Measurements from ENCODE around the gene ELP1. TPM values are rescaled to one million over a fixed set of nuclear protein-coding genes. Genes with fewer than 3 reads are reported as not detected.

The ELP1 gene
- total RNA-seq, 3 donors from 2014 or later: 14.3 to 18.7 (median 16.7) TPM

- DNase-seq (no peak), ATAC-seq (no peak)
- H3K36me3 ChIP-seq (ENCODE audit: low read depth): no peaks in the 10 kb centered on the region
- no peaks in the 10 kb centered on the region for H3K4me1 ChIP-seq (ENCODE audit: low read depth)
- H3K9me3 ChIP-seq: no peaks in the 10 kb centered on the region
- intact Hi-C loops (cut with DNase I, micrococcal nuclease): no loop called here
- TF ChIP-seq CTCF (IDR thresholded peaks at IDR 0.05): no peak
- no peak overlapping the region for H3K4me3 ChIP-seq
These were observed 72.5 kb downstream of the ELP1 start for GRCh38 chr9:108861464-108861863.

DNA sequence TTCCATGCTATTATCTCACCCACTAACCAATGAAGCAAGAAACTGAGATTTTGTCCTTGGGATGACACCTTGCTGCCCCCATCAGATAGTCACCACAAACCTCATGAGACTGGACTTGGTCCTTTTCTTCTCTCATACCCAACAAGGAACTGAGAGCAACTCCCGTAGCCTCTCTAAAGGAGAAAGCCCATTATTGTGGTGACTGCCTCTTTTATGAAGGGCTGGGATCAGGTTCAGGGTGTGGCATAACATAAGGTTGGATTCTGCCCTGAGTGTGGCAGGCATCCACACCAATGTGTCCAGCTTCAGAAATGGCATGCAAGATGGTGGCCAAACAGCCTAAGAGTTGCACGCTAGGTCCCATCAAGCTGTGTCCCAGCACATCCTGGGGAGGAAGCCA, 73.2 kb downstream of the ELP1 start:
- no peak for TF ChIP-seq CTCF (IDR thresholded peaks at IDR 0.05)
- intact Hi-C loops (cut with DNase I, micrococcal nuclease): no loop called here
- DNase-seq: no peak
- no peak overlapping the region for H3K4me3 ChIP-seq
- ATAC-seq: peak; percentile 51
- no peaks in the 10 kb centered on the region for H3K9me3 ChIP-seq
- H3K36me3 ChIP-seq (ENCODE audit: low read depth): no peaks in the 10 kb centered on the region
- no peaks in the 10 kb centered on the region for H3K4me1 ChIP-seq (ENCODE audit: low read depth)

- Histone ChIP-seq H3K4me1 (ENCODE audit: low read depth) (no peaks in the 10 kb centered on the region), H3K36me3 (ENCODE audit: low read depth) (no peaks in the 10 kb centered on the region), H3K4me3 (no peak overlapping the region), H3K9me3 (no peaks in the 10 kb centered on the region)
- intact Hi-C loops (cut with DNase I, micrococcal nuclease): no loop called here
- TF ChIP-seq CTCF (IDR thresholded peaks at IDR 0.05): no peak
- DNase-seq: no peak
- ATAC-seq: no peak
These were observed 73.6 kb downstream of the ELP1 start for GRCh38 chr9:108860354-108860753.

DNA sequence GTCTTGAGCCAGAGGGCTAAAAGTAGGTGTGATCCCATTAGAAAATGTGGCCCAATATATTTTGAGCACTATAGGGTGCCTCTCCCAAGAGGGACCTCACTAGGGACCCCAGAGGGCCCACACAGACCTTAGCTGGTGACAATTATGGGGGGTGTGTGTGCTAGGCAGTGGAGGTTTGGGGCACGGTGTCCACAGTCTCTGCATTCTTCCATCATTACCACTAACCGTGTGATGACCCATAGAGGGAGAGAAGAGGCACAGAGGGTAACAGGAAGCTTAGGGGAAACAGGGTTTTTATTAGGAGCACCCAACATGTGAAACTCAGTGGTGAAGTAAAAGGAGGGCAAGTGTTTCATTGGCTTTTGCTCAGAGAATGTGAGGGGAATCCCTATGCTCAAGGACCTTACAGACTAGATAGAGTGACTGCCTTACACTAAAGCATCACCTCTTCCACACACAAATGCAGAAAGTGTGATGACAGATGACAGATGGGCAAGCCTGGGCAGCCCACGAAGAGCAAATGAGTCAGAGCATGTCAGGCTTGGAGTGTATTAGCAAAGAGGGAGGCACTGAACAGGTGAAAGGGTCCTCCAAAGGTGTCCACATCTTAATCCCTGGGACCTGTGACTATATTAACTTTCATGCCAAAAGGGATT, 74.3 kb downstream of the ELP1 start:
- H3K4me3 ChIP-seq: no peak overlapping the region
- ATAC-seq (no peak), DNase-seq (no peak)
- TF ChIP-seq CTCF (IDR thresholded peaks at IDR 0.05): no peak
- intact Hi-C loops (cut with DNase I, micrococcal nuclease): no loop called here
- H3K9me3 ChIP-seq: no peaks in the 10 kb centered on the region
- H3K4me1 ChIP-seq (ENCODE audit: low read depth): no peaks in the 10 kb centered on the region
- H3K36me3 ChIP-seq (ENCODE audit: low read depth): no peaks in the 10 kb centered on the region

DNA sequence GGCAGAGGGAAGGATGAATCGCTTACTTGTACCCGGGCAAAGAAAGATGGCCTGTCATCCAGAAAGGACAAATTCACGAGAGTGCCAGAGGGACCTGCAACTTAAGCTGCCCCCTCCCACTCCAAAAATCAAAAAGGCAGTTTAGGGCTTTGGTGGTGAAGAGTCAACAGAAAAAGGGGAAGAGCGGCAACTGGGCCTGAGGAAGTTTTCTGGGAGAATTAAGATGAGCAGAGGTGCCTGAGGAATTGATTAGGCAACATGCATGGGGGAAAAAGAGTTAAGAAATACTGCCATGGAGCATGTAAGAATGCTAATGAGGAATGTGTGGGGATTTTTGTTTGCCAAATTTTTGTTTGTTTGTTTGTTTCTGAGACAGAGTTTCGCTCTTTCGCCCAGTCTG, 76.4 kb downstream of the ELP1 start:
- no peak overlapping the region for H3K4me3 ChIP-seq
- DNase-seq (no peak), ATAC-seq (no peak)
- intact Hi-C loops (cut with DNase I, micrococcal nuclease): no loop called here
- no peaks in the 10 kb centered on the region for H3K36me3 ChIP-seq (ENCODE audit: low read depth)
- no peak for TF ChIP-seq CTCF (IDR thresholded peaks at IDR 0.05)
- H3K9me3 ChIP-seq: no peaks in the 10 kb centered on the region
- H3K4me1 ChIP-seq (ENCODE audit: low read depth): no peaks in the 10 kb centered on the region

- ATAC-seq (no peak), DNase-seq (no peak)
- TF ChIP-seq CTCF (IDR thresholded peaks at IDR 0.05): no peak
- Histone ChIP-seq H3K4me3 (no peak within 1 kb of the TSS), H3K36me3 (ENCODE audit: low read depth) (no peaks in the 10 kb centered on the region), H3K9me3 (no peaks in the 10 kb centered on the region), H3K4me1 (ENCODE audit: low read depth) (no peaks in the 10 kb centered on the region)
- intact Hi-C loops (cut with DNase I, micrococcal nuclease): no loop called here
These were observed 78.0 kb downstream of the ELP1 start, which contains the start of gene ACTL7B for GRCh38 chr9:108855888-108856287. Gene ACTL7B, minus strand, starts transcription at chr9:108855986. Its CDS starts 56 bp downstream, at chr9:108855930.
